Endothelial cell of umbilical vein (primary cell): ENCODE measurements around the gene TRAF7.

Source experiments
- EZH2 ChIP-seq: IDR thresholded peaks from 2 replicates; pipeline ENCODE4 v1.6.1; 2012; ENCODE audit warnings: borderline replicate concordance, low read depth, mild to moderate bottlenecking, moderate library complexity, low read length, inconsistent platforms; ENCODE audit not compliant: severe bottlenecking
- TF ChIP-seq, protein P1 (sequence below), 2 donors: IDR thresholded peaks; 1 replicate in 1 of 2; 2 replicates in 1 of 2; pipeline ENCODE4 v1.5.1; 2011; ENCODE audit warnings: low read length in 2 of 2, mild to moderate bottlenecking in 2 of 2, moderate library complexity in 2 of 2, control low read depth in 1 of 2, inconsistent platforms in 1 of 2, low read depth in 1 of 2; ENCODE audit not compliant: insufficient read depth in 1 of 2; ENCODE audit errors: extremely low read depth in 1 of 2
- TF ChIP-seq, protein P2 (sequence below): IDR thresholded peaks from 2 replicates; pipeline ENCODE4 v1.6.1; 2011; ENCODE audit not compliant: insufficient read depth, insufficient read length

DNA sequence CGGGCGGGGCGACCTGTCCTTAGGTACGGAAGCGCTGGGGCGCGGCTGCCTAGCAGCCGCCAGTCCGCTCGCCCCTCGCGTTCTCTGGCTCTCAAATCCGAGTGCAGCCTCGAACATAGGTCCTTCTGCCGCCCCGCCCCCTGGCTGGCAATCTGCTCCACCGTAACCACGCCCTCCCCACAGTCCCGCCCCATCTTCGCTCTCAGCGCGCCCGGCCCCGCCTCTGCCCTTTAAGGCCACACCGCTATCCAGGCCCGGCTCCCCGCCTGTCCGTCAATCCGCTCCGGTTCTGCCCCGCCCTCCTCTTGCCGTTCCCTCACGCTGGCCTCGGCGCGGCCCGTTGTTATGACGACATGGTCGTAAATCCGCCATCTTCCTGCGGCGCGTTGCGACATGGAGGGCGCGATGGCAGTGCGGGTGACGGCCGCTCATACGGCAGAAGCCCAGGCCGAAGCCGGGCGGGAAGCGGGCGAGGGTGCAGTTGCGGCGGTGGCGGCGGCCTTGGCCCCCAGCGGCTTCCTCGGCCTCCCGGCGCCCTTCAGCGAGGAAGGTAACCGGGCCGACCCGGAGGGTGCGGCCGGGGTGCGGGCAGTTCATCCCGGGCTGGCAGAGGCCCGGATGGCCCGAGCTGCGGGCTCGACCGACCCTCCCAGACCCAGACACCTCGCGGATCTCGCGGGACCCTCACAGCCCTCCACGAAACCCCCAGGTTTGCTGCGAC, 67.8 kb downstream of the TRAF7 start, which contains the start of gene E4F1:
- TF ChIP-seq, protein P1, sequence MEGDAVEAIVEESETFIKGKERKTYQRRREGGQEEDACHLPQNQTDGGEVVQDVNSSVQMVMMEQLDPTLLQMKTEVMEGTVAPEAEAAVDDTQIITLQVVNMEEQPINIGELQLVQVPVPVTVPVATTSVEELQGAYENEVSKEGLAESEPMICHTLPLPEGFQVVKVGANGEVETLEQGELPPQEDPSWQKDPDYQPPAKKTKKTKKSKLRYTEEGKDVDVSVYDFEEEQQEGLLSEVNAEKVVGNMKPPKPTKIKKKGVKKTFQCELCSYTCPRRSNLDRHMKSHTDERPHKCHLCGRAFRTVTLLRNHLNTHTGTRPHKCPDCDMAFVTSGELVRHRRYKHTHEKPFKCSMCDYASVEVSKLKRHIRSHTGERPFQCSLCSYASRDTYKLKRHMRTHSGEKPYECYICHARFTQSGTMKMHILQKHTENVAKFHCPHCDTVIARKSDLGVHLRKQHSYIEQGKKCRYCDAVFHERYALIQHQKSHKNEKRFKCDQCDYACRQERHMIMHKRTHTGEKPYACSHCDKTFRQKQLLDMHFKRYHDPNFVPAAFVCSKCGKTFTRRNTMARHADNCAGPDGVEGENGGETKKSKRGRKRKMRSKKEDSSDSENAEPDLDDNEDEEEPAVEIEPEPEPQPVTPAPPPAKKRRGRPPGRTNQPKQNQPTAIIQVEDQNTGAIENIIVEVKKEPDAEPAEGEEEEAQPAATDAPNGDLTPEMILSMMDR (IDR thresholded peaks at IDR 0.05; ENCODE audit: extremely low read depth in 1 of 2, insufficient read depth in 1 of 2, low read depth in 1 of 2, low read length in 2 of 2) = no peak
- no peak for TF ChIP-seq EZH2
- TF ChIP-seq, protein P2, sequence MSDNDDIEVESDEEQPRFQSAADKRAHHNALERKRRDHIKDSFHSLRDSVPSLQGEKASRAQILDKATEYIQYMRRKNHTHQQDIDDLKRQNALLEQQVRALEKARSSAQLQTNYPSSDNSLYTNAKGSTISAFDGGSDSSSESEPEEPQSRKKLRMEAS = peak; percentile 41
